PC-3 (cell line): ENCODE measurements around the gene MYO3B. TPM values are rescaled to one million over a fixed set of nuclear protein-coding genes. Genes with fewer than 3 reads are reported as not detected.

ENCODE experiments used
- ATAC-seq: fragments of 200-7000 bp; cut with Tn5 transposase; 2 replicates; pipeline ENCODE4 v1.9.1; 2020; ENCODE audit warnings: mild to moderate bottlenecking, moderate library complexity
- BruUV-seq: library from RNA; stranded (reverse); fragments of 400-500 nt; replicated peaks from 2 replicates; lab custom pipeline; 2021; lab: Mats Ljungman, UMichigan
- CTCF ChIA-PET: fragments of 300-600 bp; sonication (Branson Sonifier 250); formaldehyde crosslinking; loops from one replicate; lab custom pipeline; 2022; ENCODE audit warnings: antibody characterized with exemption; lab: Charles Lee
- POLR2A ChIA-PET: fragments of 300-600 bp; sonication (Branson Sonifier 250); formaldehyde crosslinking; loops from one replicate; lab custom pipeline; 2022; ENCODE audit warnings: antibody characterized with exemption; ENCODE audit not compliant: unreplicated experiment; lab: Charles Lee
- DNase-seq: peaks from one replicate; pipeline ENCODE4 v3.0.0-alpha.2; 2015
- H2AFZ ChIP-seq: fragments of 300-600 bp; sonication (generic); 2 replicates; pipeline ENCODE4 v1.6.0; 2016; ENCODE audit warnings: antibody characterized with exemption, low read length
- H3F3A ChIP-seq: fragments of 300-600 bp; sonication (generic); one replicate; pipeline ENCODE4 v1.6.0; 2017; ENCODE audit warnings: antibody characterized with exemption, low read length, control low read depth, mild to moderate bottlenecking; ENCODE audit not compliant: unreplicated experiment
- H3K27ac ChIP-seq: fragments of 300-600 bp; sonication (generic); 2 replicates; pipeline ENCODE4 v1.5.1; 2016; ENCODE audit warnings: mild to moderate bottlenecking, low read length
- H3K27me3 ChIP-seq: fragments of 300-600 bp; sonication (generic); 2 replicates; pipeline ENCODE4 v1.6.1; 2016; ENCODE audit warnings: low read length, mixed read lengths
- H3K36me3 ChIP-seq: fragments of 300-600 bp; sonication (generic); 2 replicates; pipeline ENCODE4 v1.6.1; 2016; ENCODE audit warnings: low read depth, mixed run types, low read length, mixed read lengths
- H3K4me1 ChIP-seq: fragments of 300-600 bp; sonication (generic); 2 replicates; pipeline ENCODE4 v1.5.1; 2016; ENCODE audit warnings: low read length; ENCODE audit not compliant: insufficient read depth
- H3K4me2 ChIP-seq: fragments of 300-600 bp; sonication (generic); 2 replicates; pipeline ENCODE4 v1.6.0; 2016; ENCODE audit warnings: low read length
- H3K4me3 ChIP-seq: fragments of 300-600 bp; sonication (generic); 2 replicates; pipeline ENCODE4 v1.5.1; 2016; ENCODE audit warnings: mild to moderate bottlenecking, low read length, mixed read lengths
- H3K79me2 ChIP-seq: fragments of 300-600 bp; sonication (generic); 2 replicates; pipeline ENCODE4 v1.6.1; 2017; ENCODE audit warnings: low read length, mixed read lengths
- H3K9ac ChIP-seq: fragments of 300-600 bp; sonication (generic); 2 replicates; pipeline ENCODE4 v1.6.0; 2016; ENCODE audit warnings: mild to moderate bottlenecking, low read length
- H3K9me2 ChIP-seq: fragments of 300-600 bp; sonication (generic); replicated peaks from 2 replicates; pipeline ENCODE4 v1.6.1; 2016; ENCODE audit warnings: mixed run types, low read length, mixed read lengths
- H3K9me3 ChIP-seq: fragments of 300-600 bp; sonication (generic); 2 replicates; pipeline ENCODE4 v1.6.1; 2016; ENCODE audit warnings: low read length, mixed read lengths
- H4K20me1 ChIP-seq: fragments of 300-600 bp; sonication (generic); 2 replicates; pipeline ENCODE4 v1.6.1; 2016; ENCODE audit warnings: low read length, mixed read lengths
- EZH2 ChIP-seq: fragments of 300-600 bp; sonication (generic); IDR thresholded peaks from one replicate; pipeline ENCODE4 v1.6.1; 2017; ENCODE audit warnings: antibody characterized with exemption, mild to moderate bottlenecking, low read length; ENCODE audit not compliant: unreplicated experiment
- EZH2phosphoT487 ChIP-seq: fragments of 300-600 bp; sonication (generic); IDR thresholded peaks from 2 replicates; pipeline ENCODE4 v1.6.1; 2018; ENCODE audit warnings: mild to moderate bottlenecking, antibody characterized with exemption, low read length, borderline replicate concordance
- intact Hi-C: fragments of 100-400 bp; cut with micrococcal nuclease; formaldehyde crosslinking; loops from 2 replicates; pipeline ENCODE4 v1.9.0; 2023
- total RNA-seq: library from RNA; depleted of rRNA; stranded (reverse); fragments of >200 nt; gene quantifications from 2 replicates; pipeline ENCODE4 v1.2.3, GENCODE V29; 2014
- TF ChIP-seq, protein P1 (sequence below): fragments of 300-600 bp; sonication (generic); conservative IDR thresholded peaks from 2 replicates; pipeline ENCODE4 v1.5.1; 2017; ENCODE audit warnings: antibody characterized with exemption, low read depth, mild to moderate bottlenecking, low read length

Gene MYO3B
- total RNA-seq, 1 experiment from 2014 or later = 1.1 TPM

DNA sequence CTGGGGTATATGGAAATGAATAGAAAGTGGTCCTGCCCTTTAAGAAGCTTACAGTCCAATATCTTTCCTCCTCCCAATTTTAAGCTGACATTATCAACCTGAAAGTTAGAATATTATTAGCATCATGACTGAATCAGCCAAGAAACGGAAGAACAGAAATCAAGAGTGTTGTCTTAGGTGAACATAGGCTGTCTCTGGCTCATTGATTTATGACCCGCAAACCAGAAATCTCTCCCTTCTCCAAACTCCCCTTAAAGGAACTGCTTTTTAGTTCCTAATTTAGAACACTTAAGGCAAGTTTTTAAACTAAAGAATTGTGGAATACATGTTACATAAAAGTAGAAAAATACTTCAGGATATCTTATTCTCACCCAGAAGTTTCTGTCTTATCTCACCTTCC, 62.7 kb downstream of the MYO3B start:
- H3K9me3 ChIP-seq = no peaks in the 10 kb centered on the region
- ChIA-PET CTCF (no interaction called here), POLR2A (no interaction called here)
- DNase-seq (no peak), ATAC-seq (no peak)
- H3K36me3 ChIP-seq = no peaks in the 10 kb centered on the region
- H3K9me2 ChIP-seq = no peaks in the 10 kb centered on the region
- no peak overlapping the region for H3K4me3 ChIP-seq
- no peaks in the 10 kb centered on the region for H3F3A ChIP-seq
- no TSS peak for BruUV-seq
- no peaks in the 10 kb centered on the region for H4K20me1 ChIP-seq
- no peak overlapping the region for H3K4me2 ChIP-seq
- H3K27ac ChIP-seq = no peak overlapping the region
- no peaks in the 10 kb centered on the region for H3K27me3 ChIP-seq
- H3K4me1 ChIP-seq = peaks cover 13% of the 10 kb centered on the region
- no peaks in the 10 kb centered on the region for H3K79me2 ChIP-seq
- intact Hi-C loops = no loop called here
- H2AFZ ChIP-seq = no peak overlapping the region
- TF ChIP-seq EZH2 = no peak
- no peak overlapping the region for H3K9ac ChIP-seq

DNA sequence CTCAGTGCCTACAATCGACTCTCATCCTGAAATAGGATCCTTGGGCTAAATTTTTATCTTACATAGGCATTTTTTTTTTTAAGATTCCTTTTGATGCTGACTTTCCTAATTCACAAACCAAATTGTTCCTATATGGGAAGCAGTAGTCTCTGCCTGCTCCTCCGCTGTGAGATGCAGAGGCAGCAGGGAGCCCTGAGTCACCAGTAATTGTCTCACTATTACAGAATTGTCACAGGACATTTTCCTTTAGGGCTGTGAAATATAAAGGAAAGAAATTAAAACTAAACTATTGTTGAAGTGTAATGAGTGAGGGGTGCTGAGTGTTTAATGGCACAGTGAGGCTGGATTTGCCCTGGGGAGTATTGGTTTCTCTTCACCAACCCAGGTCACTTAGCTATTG, 63.8 kb downstream of the MYO3B start:
- CTCF ChIA-PET = no interaction called here
- TF ChIP-seq EZH2phosphoT487 = no peak
- TF ChIP-seq EZH2 = no peak
- BruUV-seq = no TSS peak

DNA sequence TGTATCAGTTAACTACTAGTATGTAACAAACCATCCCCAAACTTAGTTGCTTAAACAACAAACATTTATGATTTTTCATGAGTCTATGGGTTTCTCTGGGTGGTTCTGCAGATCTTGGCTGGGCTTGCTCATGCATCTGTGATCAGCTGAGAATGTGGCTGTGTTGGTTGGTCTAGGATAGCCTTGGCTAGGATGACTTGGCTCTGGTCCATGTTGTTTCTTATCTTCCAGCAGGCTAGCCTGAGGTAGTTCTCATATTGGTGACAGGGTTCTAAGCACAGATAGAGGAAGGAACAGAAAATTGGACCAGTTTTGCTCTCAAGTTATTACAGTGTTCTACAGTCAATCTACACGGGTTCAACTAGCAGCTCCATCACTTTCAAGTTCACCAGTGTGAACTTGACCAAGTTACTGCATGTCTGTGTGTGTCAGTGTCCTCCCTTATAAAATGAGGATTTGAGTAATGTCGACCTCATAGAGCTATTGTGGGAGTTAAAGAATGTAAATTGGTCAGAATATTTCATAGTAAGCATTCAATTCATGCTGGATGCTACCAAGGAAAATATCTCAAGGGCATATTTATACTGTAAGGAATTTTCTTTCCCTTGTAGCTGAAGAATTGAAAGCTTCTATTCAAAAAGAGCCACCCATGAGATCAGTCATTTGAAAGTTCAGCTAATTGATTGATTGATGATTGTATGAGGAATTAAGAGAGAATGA, 65.3 kb downstream of the MYO3B start:
- H2AFZ ChIP-seq = no peak overlapping the region
- ChIA-PET CTCF (no interaction called here), POLR2A (no interaction called here)
- DNase-seq (no peak), ATAC-seq (no peak)
- intact Hi-C loops = no loop called here
- H3K4me1 ChIP-seq = peaks cover 13% of the 10 kb centered on the region
- H3K9me3 ChIP-seq = no peaks in the 10 kb centered on the region
- no peaks in the 10 kb centered on the region for H3K79me2 ChIP-seq
- no peaks in the 10 kb centered on the region for H4K20me1 ChIP-seq
- H3K9me2 ChIP-seq = no peaks in the 10 kb centered on the region
- no peak overlapping the region for H3K4me3 ChIP-seq
- H3K27ac ChIP-seq = no peak overlapping the region
- TF ChIP-seq EZH2phosphoT487 (no peak), EZH2 (no peak)
- TF ChIP-seq, protein P1, sequence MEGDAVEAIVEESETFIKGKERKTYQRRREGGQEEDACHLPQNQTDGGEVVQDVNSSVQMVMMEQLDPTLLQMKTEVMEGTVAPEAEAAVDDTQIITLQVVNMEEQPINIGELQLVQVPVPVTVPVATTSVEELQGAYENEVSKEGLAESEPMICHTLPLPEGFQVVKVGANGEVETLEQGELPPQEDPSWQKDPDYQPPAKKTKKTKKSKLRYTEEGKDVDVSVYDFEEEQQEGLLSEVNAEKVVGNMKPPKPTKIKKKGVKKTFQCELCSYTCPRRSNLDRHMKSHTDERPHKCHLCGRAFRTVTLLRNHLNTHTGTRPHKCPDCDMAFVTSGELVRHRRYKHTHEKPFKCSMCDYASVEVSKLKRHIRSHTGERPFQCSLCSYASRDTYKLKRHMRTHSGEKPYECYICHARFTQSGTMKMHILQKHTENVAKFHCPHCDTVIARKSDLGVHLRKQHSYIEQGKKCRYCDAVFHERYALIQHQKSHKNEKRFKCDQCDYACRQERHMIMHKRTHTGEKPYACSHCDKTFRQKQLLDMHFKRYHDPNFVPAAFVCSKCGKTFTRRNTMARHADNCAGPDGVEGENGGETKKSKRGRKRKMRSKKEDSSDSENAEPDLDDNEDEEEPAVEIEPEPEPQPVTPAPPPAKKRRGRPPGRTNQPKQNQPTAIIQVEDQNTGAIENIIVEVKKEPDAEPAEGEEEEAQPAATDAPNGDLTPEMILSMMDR = no peak
- no peaks in the 10 kb centered on the region for H3K36me3 ChIP-seq
- H3K4me2 ChIP-seq = no peak overlapping the region
- H3K27me3 ChIP-seq = no peaks in the 10 kb centered on the region
- no peak overlapping the region for H3K9ac ChIP-seq
- no peaks in the 10 kb centered on the region for H3F3A ChIP-seq
- no TSS peak for BruUV-seq

More for the DNA sequence above, 63.8 kb downstream of the MYO3B start:
- H3K4me3 ChIP-seq = no peak overlapping the region
- no peak for ATAC-seq
- H3K36me3 ChIP-seq = no peaks in the 10 kb centered on the region
- no peaks in the 10 kb centered on the region for H3K79me2 ChIP-seq
- no peak overlapping the region for H3K4me2 ChIP-seq
- no peak overlapping the region for H3K9ac ChIP-seq
- intact Hi-C loops = no loop called here
- H3K27ac ChIP-seq = no peak overlapping the region
- H3K9me2 ChIP-seq = no peaks in the 10 kb centered on the region
- no peak for DNase-seq
- POLR2A ChIA-PET = interaction anchor here (0.7 kb wide), 1 partner anchor 221 kb away, joined by 12 read pairs; no protein-coding TSS in a partner anchor
- H4K20me1 ChIP-seq = no peaks in the 10 kb centered on the region
- no peaks in the 10 kb centered on the region for H3K9me3 ChIP-seq
- no peaks in the 10 kb centered on the region for H3K27me3 ChIP-seq
- no peaks in the 10 kb centered on the region for H3F3A ChIP-seq
- peaks cover 13% of the 10 kb centered on the region for H3K4me1 ChIP-seq
- no peak overlapping the region for H2AFZ ChIP-seq
